ENCODE measurements around the gene COL7A1.

GRCh38 chr3:48595075-48595525 is at the start of gene COL7A1:
- TF ChIP-seq POLR2AphosphoS5 (IDR thresholded peaks at IDR 0.05), result no peak
- TF ChIP-seq EP300 (conservative IDR thresholded peaks at IDR 0.05; ENCODE audit: poor library complexity, severe bottlenecking), result no peak
- no peak for TF ChIP-seq MXI1 (conservative IDR thresholded peaks at IDR 0.05; ENCODE audit: poor library complexity, severe bottlenecking)
- TF ChIP-seq, protein P1, sequence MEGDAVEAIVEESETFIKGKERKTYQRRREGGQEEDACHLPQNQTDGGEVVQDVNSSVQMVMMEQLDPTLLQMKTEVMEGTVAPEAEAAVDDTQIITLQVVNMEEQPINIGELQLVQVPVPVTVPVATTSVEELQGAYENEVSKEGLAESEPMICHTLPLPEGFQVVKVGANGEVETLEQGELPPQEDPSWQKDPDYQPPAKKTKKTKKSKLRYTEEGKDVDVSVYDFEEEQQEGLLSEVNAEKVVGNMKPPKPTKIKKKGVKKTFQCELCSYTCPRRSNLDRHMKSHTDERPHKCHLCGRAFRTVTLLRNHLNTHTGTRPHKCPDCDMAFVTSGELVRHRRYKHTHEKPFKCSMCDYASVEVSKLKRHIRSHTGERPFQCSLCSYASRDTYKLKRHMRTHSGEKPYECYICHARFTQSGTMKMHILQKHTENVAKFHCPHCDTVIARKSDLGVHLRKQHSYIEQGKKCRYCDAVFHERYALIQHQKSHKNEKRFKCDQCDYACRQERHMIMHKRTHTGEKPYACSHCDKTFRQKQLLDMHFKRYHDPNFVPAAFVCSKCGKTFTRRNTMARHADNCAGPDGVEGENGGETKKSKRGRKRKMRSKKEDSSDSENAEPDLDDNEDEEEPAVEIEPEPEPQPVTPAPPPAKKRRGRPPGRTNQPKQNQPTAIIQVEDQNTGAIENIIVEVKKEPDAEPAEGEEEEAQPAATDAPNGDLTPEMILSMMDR (IDR thresholded peaks at IDR 0.05; ENCODE audit: poor library complexity, severe bottlenecking), result no peak
- no peak for TF ChIP-seq EZH2 (IDR thresholded peaks at IDR 0.05; ENCODE audit: borderline replicate concordance, insufficient read depth, low read length, poor library complexity, severe bottlenecking)
- TF ChIP-seq RAD21 (conservative IDR thresholded peaks at IDR 0.05), result no peak

Measured in neural cell (in vitro differentiated cells).